Measurements from ENCODE around the gene TMEM232.
"Not testable (repeated sequence)": the region's sequence is repeated elsewhere in the genome, so short reads cannot be mapped to it uniquely, and the experiment has no call there.

Gene TMEM232

GRCh38 chr5:110716247-110717245, 9.9 kb downstream of the TMEM232 start:
- no peaks in the 10 kb centered on the region for H3K36me3 ChIP-seq (ENCODE audit: control insufficient read depth, insufficient read depth, low read length)
- H3K27me3 ChIP-seq (ENCODE audit: control insufficient read depth, insufficient read depth, low read length, poor library complexity, severe bottlenecking): no peaks in the 10 kb centered on the region
- 88 to 97% methylated on average over 2 to 3 of the region's 5 CpGs for WGBS, 2 experiments
- H3K4me3 ChIP-seq (ENCODE audit: insufficient read depth, low read depth, low read length): no peak overlapping the region
- H3K4me1 ChIP-seq (ENCODE audit: control insufficient read depth, insufficient read depth, low read length): no peaks in the 10 kb centered on the region
- no peak overlapping the region for H3K27ac ChIP-seq (ENCODE audit: insufficient read depth, low read depth, low read length, poor library complexity, severe bottlenecking)
- H3K9me3 ChIP-seq (ENCODE audit: control insufficient read depth, low read length): no peaks in the 10 kb centered on the region

- H3K27me3 ChIP-seq (ENCODE audit: control insufficient read depth, insufficient read depth, low read length, poor library complexity, severe bottlenecking): no peaks in the 10 kb centered on the region
- no peaks in the 10 kb centered on the region for H3K9me3 ChIP-seq (ENCODE audit: control insufficient read depth, low read length)
- no peaks in the 10 kb centered on the region for H3K36me3 ChIP-seq (ENCODE audit: control insufficient read depth, insufficient read depth, low read length)
- H3K4me1 ChIP-seq (ENCODE audit: control insufficient read depth, insufficient read depth, low read length): no peaks in the 10 kb centered on the region
- no peak overlapping the region for H3K27ac ChIP-seq (ENCODE audit: insufficient read depth, low read depth, low read length, poor library complexity, severe bottlenecking)
- WGBS, 2 experiments: 79 to 84% methylated on average over 3 of the region's 3 CpGs
- H3K4me3 ChIP-seq (ENCODE audit: insufficient read depth, low read depth, low read length): no peak overlapping the region
Observed at GRCh38 chr5:110707260-110707844, 19.1 kb downstream of the TMEM232 start.

- Histone ChIP-seq H3K9me3 (ENCODE audit: control insufficient read depth, low read length) (no peaks in the 10 kb centered on the region), H3K27ac (ENCODE audit: insufficient read depth, low read depth, low read length, poor library complexity, severe bottlenecking) (no peak overlapping the region), H3K4me3 (ENCODE audit: insufficient read depth, low read depth, low read length) (no peak overlapping the region), H3K36me3 (ENCODE audit: control insufficient read depth, insufficient read depth, low read length) (no peaks in the 10 kb centered on the region), H3K27me3 (ENCODE audit: control insufficient read depth, insufficient read depth, low read length, poor library complexity, severe bottlenecking) (no peaks in the 10 kb centered on the region), H3K4me1 (ENCODE audit: control insufficient read depth, insufficient read depth, low read length) (no peaks in the 10 kb centered on the region)
Observed at GRCh38 chr5:110705349-110705748, 21.1 kb downstream of the TMEM232 start.

DNA sequence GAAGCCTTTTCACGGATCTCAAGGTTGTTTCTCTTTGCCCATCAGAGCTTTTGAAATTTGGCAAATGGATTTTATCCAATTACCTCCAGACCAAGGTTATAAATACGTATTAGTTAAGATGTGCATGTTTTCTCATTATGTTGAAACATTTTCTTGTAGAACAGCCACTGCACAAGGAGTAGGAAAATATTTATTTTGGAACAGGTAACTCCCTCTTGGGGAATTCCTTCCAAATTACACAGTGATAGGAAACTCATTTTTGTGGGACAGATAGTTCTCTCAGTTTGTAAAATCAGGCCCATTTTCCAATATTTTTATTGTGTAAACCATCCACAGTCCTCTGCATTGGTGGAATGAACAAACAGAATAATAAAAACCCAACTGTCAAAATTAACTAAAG, 23.0 kb downstream of the TMEM232 start:
- no peaks in the 10 kb centered on the region for H3K9me3 ChIP-seq (ENCODE audit: control insufficient read depth, low read length)
- H3K27me3 ChIP-seq (ENCODE audit: control insufficient read depth, insufficient read depth, low read length, poor library complexity, severe bottlenecking): no peaks in the 10 kb centered on the region
- no peak overlapping the region for H3K27ac ChIP-seq (ENCODE audit: insufficient read depth, low read depth, low read length, poor library complexity, severe bottlenecking)
- no peaks in the 10 kb centered on the region for H3K36me3 ChIP-seq (ENCODE audit: control insufficient read depth, insufficient read depth, low read length)
- H3K4me3 ChIP-seq (ENCODE audit: insufficient read depth, low read depth, low read length): no peak overlapping the region
- WGBS, 2 experiments: 91 to 100% methylated on average over 1 to 2 of the region's 2 CpGs
- H3K4me1 ChIP-seq (ENCODE audit: control insufficient read depth, insufficient read depth, low read length): no peaks in the 10 kb centered on the region

- Histone ChIP-seq H3K4me3 (ENCODE audit: insufficient read depth, low read depth, low read length) (no peak overlapping the region), H3K27me3 (ENCODE audit: control insufficient read depth, insufficient read depth, low read length, poor library complexity, severe bottlenecking) (no peaks in the 10 kb centered on the region), H3K27ac (ENCODE audit: insufficient read depth, low read depth, low read length, poor library complexity, severe bottlenecking) (no peak overlapping the region), H3K9me3 (ENCODE audit: control insufficient read depth, low read length) (no peaks in the 10 kb centered on the region), H3K36me3 (ENCODE audit: control insufficient read depth, insufficient read depth, low read length) (no peaks in the 10 kb centered on the region), H3K4me1 (ENCODE audit: control insufficient read depth, insufficient read depth, low read length) (no peaks in the 10 kb centered on the region)
- WGBS, 2 experiments: 95 to 96% methylated on average over 2 to 3 of the region's 3 CpGs
Observed at GRCh38 chr5:110702704-110703103, 23.8 kb downstream of the TMEM232 start.

DNA sequence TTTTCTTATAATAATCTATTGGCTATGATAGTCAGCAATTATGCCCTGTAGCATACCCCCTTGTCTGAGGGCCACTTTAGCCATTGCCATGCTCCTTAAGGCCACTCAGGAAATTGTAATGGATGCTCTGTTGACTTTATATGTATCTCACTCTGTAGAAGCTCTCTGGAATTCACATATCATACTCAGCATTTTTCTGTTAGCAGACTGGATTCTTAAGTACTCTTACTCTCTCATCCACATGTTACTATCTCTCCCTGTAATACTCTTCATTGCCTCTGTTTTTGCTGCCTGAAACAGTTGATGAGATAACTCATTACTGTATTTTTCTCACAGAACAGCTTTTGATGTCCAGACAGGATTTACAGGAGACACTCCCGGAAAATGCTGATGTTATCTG, 24.2 kb downstream of the TMEM232 start:
- Histone ChIP-seq H3K27ac (ENCODE audit: insufficient read depth, low read depth, low read length, poor library complexity, severe bottlenecking) (no peak overlapping the region), H3K4me3 (ENCODE audit: insufficient read depth, low read depth, low read length) (no peak overlapping the region), H3K9me3 (ENCODE audit: control insufficient read depth, low read length) (no peaks in the 10 kb centered on the region), H3K4me1 (ENCODE audit: control insufficient read depth, insufficient read depth, low read length) (no peaks in the 10 kb centered on the region), H3K27me3 (ENCODE audit: control insufficient read depth, insufficient read depth, low read length, poor library complexity, severe bottlenecking) (no peaks in the 10 kb centered on the region), H3K36me3 (ENCODE audit: control insufficient read depth, insufficient read depth, low read length) (no peaks in the 10 kb centered on the region)
- 88 to 92% methylated on average over 1 of the region's 1 CpG for WGBS, 2 experiments

DNA sequence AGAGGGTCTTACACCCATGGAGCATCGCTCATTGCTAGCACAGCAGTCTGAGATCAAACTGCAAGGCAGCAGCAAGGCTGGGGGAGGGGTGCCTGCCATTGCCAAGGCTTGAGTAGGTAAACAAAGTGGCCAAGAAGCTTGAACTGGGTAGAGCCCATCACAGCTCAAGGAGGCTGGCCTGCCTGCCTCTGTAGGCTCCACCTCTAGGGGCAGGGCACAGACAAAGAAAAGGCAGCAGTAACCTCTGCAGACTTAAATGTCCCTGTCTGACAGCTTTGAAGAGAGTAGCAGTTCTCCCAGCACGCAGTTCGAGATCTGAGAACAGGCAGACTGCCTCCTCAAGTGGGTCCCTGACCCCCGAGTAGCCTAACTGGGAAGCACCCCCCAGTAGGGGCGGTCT, 33.8 kb downstream of the TMEM232 start:
- H3K36me3 ChIP-seq (ENCODE audit: control insufficient read depth, insufficient read depth, low read length); H3K4me1 ChIP-seq (ENCODE audit: control insufficient read depth, insufficient read depth, low read length); H3K27ac ChIP-seq (ENCODE audit: insufficient read depth, low read depth, low read length, poor library complexity, severe bottlenecking); H3K27me3 ChIP-seq (ENCODE audit: control insufficient read depth, insufficient read depth, low read length, poor library complexity, severe bottlenecking); H3K9me3 ChIP-seq (ENCODE audit: control insufficient read depth, low read length); H3K4me3 ChIP-seq (ENCODE audit: insufficient read depth, low read depth, low read length): not testable (repeated sequence)
- WGBS, 2 experiments: 84 to 86% methylated on average over 5 of the region's 5 CpGs

- H3K4me3 ChIP-seq (ENCODE audit: insufficient read depth, low read depth, low read length); H3K4me1 ChIP-seq (ENCODE audit: control insufficient read depth, insufficient read depth, low read length); H3K27ac ChIP-seq (ENCODE audit: insufficient read depth, low read depth, low read length, poor library complexity, severe bottlenecking); H3K9me3 ChIP-seq (ENCODE audit: control insufficient read depth, low read length); H3K27me3 ChIP-seq (ENCODE audit: control insufficient read depth, insufficient read depth, low read length, poor library complexity, severe bottlenecking); H3K36me3 ChIP-seq (ENCODE audit: control insufficient read depth, insufficient read depth, low read length): not testable (repeated sequence)
- 100% methylated on average over 1 of the region's 1 CpG for WGBS, 2 experiments
Observed at GRCh38 chr5:110690587-110690986, 35.9 kb downstream of the TMEM232 start.

- Histone ChIP-seq H3K27ac (ENCODE audit: insufficient read depth, low read depth, low read length, poor library complexity, severe bottlenecking) (no peak overlapping the region), H3K4me1 (ENCODE audit: control insufficient read depth, insufficient read depth, low read length) (no peaks in the 10 kb centered on the region), H3K4me3 (ENCODE audit: insufficient read depth, low read depth, low read length) (no peak overlapping the region), H3K9me3 (ENCODE audit: control insufficient read depth, low read length) (no peaks in the 10 kb centered on the region), H3K27me3 (ENCODE audit: control insufficient read depth, insufficient read depth, low read length, poor library complexity, severe bottlenecking) (no peaks in the 10 kb centered on the region), H3K36me3 (ENCODE audit: control insufficient read depth, insufficient read depth, low read length) (no peaks in the 10 kb centered on the region)
- no CpG with 5 or more reads among the region's 1 CpG for WGBS, 2 experiments
Observed at GRCh38 chr5:110687485-110687884, 39.0 kb downstream of the TMEM232 start.

DNA sequence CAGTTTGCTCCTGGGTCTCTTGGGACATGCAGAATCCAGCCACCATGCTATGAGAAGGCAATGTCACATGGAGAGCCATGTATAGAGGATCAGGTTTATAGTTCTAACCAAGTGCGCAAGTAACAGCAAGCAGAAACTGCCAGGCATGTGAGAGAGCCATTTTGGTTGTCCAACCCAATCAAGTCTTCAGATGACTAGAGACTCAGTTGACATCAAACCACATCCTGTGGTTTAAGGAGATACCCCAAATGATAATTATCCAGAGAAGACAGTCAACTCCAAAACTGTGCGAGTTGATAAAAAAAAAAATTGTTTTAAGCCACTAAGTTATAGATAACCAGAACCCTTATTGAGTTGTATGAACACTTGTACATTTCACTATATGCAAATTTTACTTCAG, 40.2 kb downstream of the TMEM232 start:
- Histone ChIP-seq H3K4me1 (ENCODE audit: control insufficient read depth, insufficient read depth, low read length) (no peaks in the 10 kb centered on the region), H3K27ac (ENCODE audit: insufficient read depth, low read depth, low read length, poor library complexity, severe bottlenecking) (no peak overlapping the region)
- 94 to 97% methylated on average over 1 to 2 of the region's 2 CpGs for whole genome bisulfite sequencing, 2 experiments

More for the DNA sequence above, 40.2 kb downstream of the TMEM232 start:
- Histone ChIP-seq H3K27me3 (ENCODE audit: control insufficient read depth, insufficient read depth, low read length, poor library complexity, severe bottlenecking) (no peaks in the 10 kb centered on the region), H3K36me3 (ENCODE audit: control insufficient read depth, insufficient read depth, low read length) (no peaks in the 10 kb centered on the region), H3K4me3 (ENCODE audit: insufficient read depth, low read depth, low read length) (no peak overlapping the region), H3K9me3 (ENCODE audit: control insufficient read depth, low read length) (no peaks in the 10 kb centered on the region)

Data from ectodermal cell (in vitro differentiated cells).